Endometrium (tissue), 2 donors: Measurements from ENCODE around the gene PDXK.

ENCODE experiments used
- FAIRE-seq: peaks from 2 replicates; lab custom pipeline; 2012; peaks lifted over from hg19 to GRCh38; lab: Jason Lieb, UNC
- donor health status: control.
- donor health status: control.

The PDXK gene

DNA sequence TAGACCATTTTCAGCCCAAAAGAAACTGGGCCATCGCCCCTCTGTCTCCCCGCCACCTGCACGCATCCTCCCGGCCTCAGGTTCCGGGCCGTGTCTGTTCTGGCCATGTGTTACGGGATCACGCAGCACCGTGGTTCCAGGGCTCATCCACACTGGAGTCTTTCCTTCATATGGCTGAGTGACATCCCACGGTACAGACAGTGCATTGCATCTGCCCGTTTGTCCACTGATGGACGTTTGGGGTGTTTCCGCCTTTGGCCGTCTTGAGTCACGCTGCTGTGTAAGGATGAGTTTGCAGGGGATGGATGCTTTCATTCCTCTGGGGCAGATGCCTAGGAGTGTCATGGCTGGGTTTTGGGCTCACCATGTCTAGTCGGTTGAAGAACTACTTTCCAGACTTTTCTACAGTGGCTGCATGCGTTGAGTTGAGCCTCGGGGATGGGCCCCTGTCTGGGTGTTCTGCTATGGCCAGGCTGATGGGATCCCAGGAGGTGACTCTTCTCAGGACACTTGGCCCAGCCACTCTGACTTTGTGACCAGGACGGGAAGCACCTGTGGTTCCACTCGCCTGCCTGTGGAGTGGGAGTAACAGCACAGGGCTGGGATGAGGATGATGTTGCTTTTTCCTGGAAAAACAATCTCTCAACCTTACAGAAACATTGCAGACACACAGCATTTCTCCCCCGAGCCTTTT is 87.2 kb downstream of the PDXK start:
- FAIRE-seq = no peak

DNA sequence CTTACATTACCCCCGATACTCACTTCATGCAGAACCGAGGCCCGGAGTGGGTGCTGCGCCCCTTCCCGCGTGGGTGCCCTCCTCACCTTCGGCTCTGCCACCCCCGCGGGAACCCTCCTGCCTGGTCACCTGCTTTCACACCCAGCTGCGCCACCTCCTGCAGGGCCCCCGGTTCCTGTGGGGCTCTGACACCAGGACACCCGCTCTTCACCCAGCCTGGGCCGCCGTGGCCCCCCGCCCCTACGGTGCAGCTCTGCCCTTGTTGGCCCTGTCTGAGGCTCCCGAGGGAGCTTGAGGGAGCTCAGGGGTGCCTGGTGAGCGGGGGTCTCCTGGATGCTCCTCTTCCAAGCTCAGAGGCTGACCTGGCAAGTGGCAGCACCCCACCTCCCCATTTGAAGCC is 89.4 kb downstream of the PDXK start:
- no peak for FAIRE-seq

DNA sequence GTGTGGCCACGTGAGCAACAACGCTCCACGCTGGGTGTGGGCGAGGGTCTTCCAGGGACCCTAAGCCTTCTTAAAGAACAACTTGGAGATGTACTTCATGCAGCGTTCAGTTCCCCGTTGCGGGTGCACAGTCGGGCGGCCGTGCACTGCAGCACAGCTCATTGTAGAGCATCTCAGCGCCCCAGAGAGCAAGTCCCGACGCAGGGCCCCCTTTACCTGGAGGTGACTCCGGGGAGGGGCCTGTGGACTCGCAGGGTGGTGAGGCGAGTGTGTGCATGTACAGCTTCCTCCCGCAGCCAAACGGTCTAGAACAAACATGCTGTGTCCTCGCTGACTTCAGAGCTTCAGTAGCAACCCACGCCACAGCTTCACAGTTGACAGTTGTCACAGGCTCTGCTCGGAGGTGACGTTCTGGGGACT is 89.9 kb downstream of the PDXK start:
- FAIRE-seq = no peak

DNA sequence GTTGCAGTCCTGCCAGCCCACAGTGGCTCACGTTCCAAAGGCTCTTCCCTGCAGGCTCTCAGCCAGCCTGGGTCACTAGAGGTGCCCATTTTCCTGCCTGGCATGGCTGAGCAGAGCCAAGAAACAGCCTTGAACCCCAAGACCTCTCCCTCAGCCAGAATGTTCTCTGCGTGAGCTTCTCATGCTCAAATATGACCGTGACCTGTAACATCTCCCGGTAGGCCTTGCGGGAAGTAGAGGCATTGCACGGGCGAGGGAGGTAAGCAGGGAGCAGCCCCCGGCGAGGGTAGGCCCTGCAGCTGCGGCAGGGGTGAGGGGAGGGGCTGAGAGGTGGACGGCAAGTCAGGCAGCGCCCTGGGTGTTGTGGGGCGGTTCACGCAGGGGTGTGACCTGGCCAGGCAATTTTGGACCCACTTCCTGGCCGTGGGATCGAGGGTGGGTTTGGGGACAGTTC is 90.4 kb downstream of the PDXK start:
- FAIRE-seq = no peak

DNA sequence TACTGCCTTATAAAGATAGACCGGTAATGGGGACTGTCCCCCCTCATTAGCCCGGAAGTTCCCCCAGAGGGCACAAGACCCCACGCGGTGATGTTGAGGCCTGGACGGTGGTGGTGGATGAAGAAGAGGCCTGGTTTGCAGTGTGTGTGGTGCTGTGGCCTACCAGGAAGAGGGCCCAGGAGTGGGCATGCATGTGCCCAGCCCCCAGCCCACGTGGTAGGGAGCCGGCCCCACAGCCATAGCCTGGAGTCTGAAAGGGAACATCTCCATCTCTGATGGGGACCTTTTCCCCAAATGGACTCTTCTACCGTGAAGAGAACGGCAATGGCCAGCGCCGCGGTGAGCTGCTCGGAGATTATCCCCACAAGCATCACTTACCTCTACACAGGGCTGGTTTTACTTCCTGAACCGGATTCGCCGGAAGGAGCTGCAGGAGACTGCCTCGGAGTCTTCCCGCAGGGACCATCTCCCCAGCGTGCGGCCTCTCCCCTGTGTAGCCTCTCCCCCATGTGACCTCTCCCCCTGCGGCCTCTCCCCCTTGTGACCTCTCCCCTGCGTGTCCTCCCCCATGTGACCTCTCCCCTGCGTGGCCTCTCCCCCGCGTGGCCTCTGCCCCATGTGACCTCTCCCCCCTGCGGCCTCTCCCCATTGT is 91.0 kb downstream of the PDXK start:
- no peak for FAIRE-seq

DNA sequence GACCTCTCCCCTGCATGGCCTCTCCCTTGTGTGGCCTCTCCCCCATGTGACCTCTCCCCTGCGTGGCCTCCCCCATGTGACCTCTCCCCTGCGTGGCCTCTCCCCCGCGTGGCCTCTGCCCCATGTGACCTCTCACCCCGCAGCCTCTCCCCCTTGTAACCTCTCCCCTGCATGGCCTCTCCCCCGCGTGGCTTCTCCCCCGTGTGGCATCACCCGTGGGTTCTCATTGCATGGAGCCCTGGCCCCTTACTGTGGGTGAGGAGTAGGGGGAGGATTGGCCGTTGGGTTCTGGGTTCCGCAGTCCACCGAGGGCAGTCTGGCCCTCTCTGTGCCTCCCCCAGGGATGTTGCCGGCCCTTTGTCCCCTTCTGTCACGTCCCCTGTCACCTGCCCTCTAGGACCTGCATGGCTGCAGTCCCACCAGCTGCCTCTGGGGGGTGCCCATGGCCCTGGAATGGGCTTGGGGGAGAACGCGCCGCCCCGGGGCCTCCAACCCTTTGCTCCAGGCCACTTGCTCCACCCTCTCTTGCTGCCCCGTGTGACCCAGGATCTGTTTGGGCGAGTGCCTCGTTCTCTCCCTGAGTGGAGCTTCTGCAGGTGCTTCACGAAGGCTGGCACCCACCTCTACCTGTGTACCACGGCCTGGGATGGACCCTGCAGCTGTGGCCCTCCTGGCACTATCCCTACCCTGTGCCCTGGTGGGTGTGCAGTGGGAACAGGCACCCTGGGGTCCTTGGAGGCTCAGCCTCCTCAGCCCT is 91.8 kb downstream of the PDXK start:
- FAIRE-seq = no peak

DNA sequence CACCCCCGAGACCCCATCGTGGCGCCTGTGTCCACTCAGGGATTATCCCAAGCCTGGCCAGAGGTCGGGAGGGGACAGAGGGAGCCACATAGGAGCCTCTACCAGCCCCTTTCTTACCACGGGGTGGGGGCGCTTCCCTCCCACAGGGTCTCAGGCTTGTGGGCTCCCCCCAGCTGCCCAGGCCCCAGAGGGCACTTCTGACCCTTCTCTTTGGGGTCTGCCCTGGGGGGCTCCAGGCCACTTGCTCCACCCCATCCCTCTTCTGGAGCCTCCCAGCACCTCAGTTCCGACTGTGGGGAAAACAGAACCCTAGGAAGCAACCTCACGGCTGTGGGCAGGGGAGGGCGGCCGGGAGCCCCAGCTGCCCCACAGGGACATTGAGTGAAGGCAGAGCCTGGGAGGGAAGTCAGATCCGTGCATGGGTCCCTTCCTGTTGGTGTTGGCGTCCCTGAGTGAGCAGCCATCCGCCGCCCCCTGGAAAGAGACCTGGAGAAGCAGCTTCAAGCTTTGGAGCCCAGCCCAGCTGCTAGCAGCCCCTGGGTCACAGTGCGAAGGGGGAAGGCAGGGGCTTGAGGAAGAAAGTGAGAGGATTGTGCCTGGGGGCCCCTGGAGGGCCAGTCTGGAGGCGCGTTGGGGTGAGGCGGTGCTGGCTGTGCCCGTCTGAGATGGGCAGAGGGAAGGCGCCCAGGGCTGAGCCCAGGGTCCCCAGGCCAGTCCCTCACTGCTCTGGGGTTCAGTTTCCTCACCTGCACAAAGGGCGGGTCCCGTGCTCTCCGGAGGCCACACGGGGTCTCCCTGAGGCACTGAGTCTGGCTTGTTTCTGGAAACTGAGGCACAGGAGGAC is 92.6 kb downstream of the PDXK start:
- no peak for FAIRE-seq
